Liver (tissue), 9 donors: Measurements from ENCODE around the gene CD68. TPM values are rescaled to one million over a fixed set of nuclear protein-coding genes. Genes with fewer than 3 reads are reported as not detected.

ENCODE experiments used
- DNase-seq: peaks from one replicate; pipeline ENCODE4 v3.0.0-alpha.2; 2017; ENCODE audit warnings: low spot score
- H3K27ac ChIP-seq, 2 donors: one replicate each; pipeline ENCODE4 v1.7.0; 2013; ENCODE audit warnings: inconsistent platforms in 2 of 2, low read length in 2 of 2, control low read depth in 1 of 2, low read depth in 1 of 2, mild to moderate bottlenecking in 1 of 2
- H3K27me3 ChIP-seq, 4 donors: one replicate each; pipeline versions ENCODE4 v1.6.1 to v1.7.0; 2013; ENCODE audit warnings: low read length in 3 of 4, inconsistent platforms in 1 of 4, mild to moderate bottlenecking in 1 of 4, moderate library complexity in 1 of 4; ENCODE audit not compliant: control insufficient read depth in 4 of 4, insufficient read depth in 4 of 4
- H3K36me3 ChIP-seq, 4 donors: one replicate each; pipeline versions ENCODE4 v1.6.1 to v1.7.0; 2013; ENCODE audit warnings: low read length in 3 of 4, mild to moderate bottlenecking in 3 of 4, low read depth in 1 of 4, moderate library complexity in 1 of 4; ENCODE audit not compliant: control insufficient read depth in 4 of 4, insufficient read depth in 3 of 4
- H3K4me1 ChIP-seq, 4 donors: one replicate each; pipeline versions ENCODE4 v1.6.1 to v1.7.0; 2013; ENCODE audit warnings: low read length in 3 of 4, mild to moderate bottlenecking in 3 of 4, moderate library complexity in 1 of 4; ENCODE audit not compliant: control insufficient read depth in 4 of 4, insufficient read depth in 4 of 4
- H3K4me3 ChIP-seq, 3 donors: one replicate each; pipeline versions ENCODE4 v1.6.1 to v1.7.0; 2013; ENCODE audit warnings: low read length in 3 of 3, control low read depth in 1 of 3, low read depth in 1 of 3, mild to moderate bottlenecking in 1 of 3
- H3K9ac ChIP-seq, 2 donors: one replicate each; pipeline ENCODE4 v1.7.0; 2013; ENCODE audit warnings: low read length in 2 of 2, mild to moderate bottlenecking in 2 of 2, moderate library complexity in 2 of 2, control low read depth in 1 of 2, low read depth in 1 of 2
- H3K9me3 ChIP-seq, 4 donors: one replicate each; pipeline versions ENCODE4 v1.6.1 to v1.7.0; 2013; ENCODE audit warnings: low read length in 3 of 4; ENCODE audit not compliant: control insufficient read depth in 4 of 4
- FOXA1 ChIP-seq: IDR thresholded peaks from 2 replicates; pipeline ENCODE4 v1.6.1; 2016; ENCODE audit warnings: antibody characterized with exemption
- FOXA2 ChIP-seq: IDR thresholded peaks from 2 replicates; pipeline ENCODE4 v1.6.1; 2016; ENCODE audit warnings: antibody characterized with exemption
- GABPA ChIP-seq, 2 donors: IDR thresholded peaks in 1 of 2; conservative IDR thresholded peaks in 1 of 2; 2 replicates each; pipeline ENCODE4 v1.6.1; 2016; ENCODE audit warnings: antibody characterized with exemption in 2 of 2, mild to moderate bottlenecking in 1 of 2, moderate library complexity in 1 of 2
- HNF4A ChIP-seq, 2 donors: conservative IDR thresholded peaks; 2 replicates each; pipeline ENCODE4 v1.6.1; 2016; ENCODE audit warnings: antibody characterized with exemption in 2 of 2, mild to moderate bottlenecking in 2 of 2
- HNF4G ChIP-seq: IDR thresholded peaks from 2 replicates; pipeline ENCODE4 v1.6.1; 2016; ENCODE audit warnings: antibody characterized with exemption
- JUND ChIP-seq, 2 donors: IDR thresholded peaks; 2 replicates each; pipeline ENCODE4 v1.6.1; 2016; ENCODE audit warnings: antibody characterized with exemption in 2 of 2
- NR2F2 ChIP-seq: IDR thresholded peaks from 2 replicates; pipeline ENCODE4 v1.6.1; 2016; ENCODE audit warnings: antibody characterized with exemption
- RAD21 ChIP-seq, 2 donors: IDR thresholded peaks; 2 replicates each; pipeline ENCODE4 v1.6.1; 2016; ENCODE audit warnings: antibody characterized with exemption in 2 of 2, mild to moderate bottlenecking in 2 of 2
- RXRA ChIP-seq, 2 donors: IDR thresholded peaks; 2 replicates each; pipeline ENCODE4 v1.6.1; 2017 to 2018; ENCODE audit warnings: antibody characterized with exemption in 2 of 2, mild to moderate bottlenecking in 1 of 2
- SP1 ChIP-seq: IDR thresholded peaks from 2 replicates; pipeline ENCODE4 v1.6.1; 2018; ENCODE audit warnings: antibody characterized with exemption, mild to moderate bottlenecking
- TAF1 ChIP-seq: conservative IDR thresholded peaks from 2 replicates; pipeline ENCODE4 v1.6.1; 2016; ENCODE audit warnings: antibody characterized with exemption, mild to moderate bottlenecking
- YY1 ChIP-seq: IDR thresholded peaks from 2 replicates; pipeline ENCODE4 v1.6.1; 2016; ENCODE audit warnings: antibody characterized with exemption, mild to moderate bottlenecking
- WGBS: extraction: QIAGEN DNeasy Blood & Tissue Kit; methylation state at CpG from one replicate; pipeline ENCODE4 v1.1.7; 2013; 5-methylcytosine and 5-hydroxymethylcytosine counted together
- polyA plus RNA-seq, 2 donors: library from polyadenylated mRNA; stranded (reverse) in 1 of 2; unstranded in 1 of 2; fragments of 200-250 nt in 1 of 2; fragments of >200 nt in 1 of 2; fragmentation: Nextera tagmentation in 1 of 2; extraction: Ambion mirVana in 1 of 2; gene quantifications; one replicate each; pipeline versions ENCODE4 v1.2.1 to v1.2.3, GENCODE V29; 2013 to 2015
- total RNA-seq, 2 donors: library from RNA; depleted of rRNA; stranded (reverse); fragments of >200 nt; gene quantifications; one replicate each; pipeline ENCODE4 v1.2.3, GENCODE V29; 2014
- TF ChIP-seq, protein P1 (sequence below): IDR thresholded peaks from 2 replicates; pipeline ENCODE4 v1.6.1; 2016; ENCODE audit warnings: antibody characterized with exemption
- TF ChIP-seq, protein P2 (sequence below): IDR thresholded peaks from 2 replicates; pipeline ENCODE4 v1.6.1; 2016; ENCODE audit warnings: antibody characterized with exemption, mild to moderate bottlenecking
- TF ChIP-seq, protein P3 (sequence below): IDR thresholded peaks from 2 replicates; pipeline ENCODE4 v1.6.1; 2016; ENCODE audit warnings: antibody characterized with exemption
- donor health status: healthy.
- donor health status: healthy.
- donor health status: healthy.
- donor health status: healthy.
- donor health status: healthy.

Gene CD68
- total and polyA plus RNA-seq, 4 donors, result 14.2 to 88.6 (median 33.1) TPM

DNA sequence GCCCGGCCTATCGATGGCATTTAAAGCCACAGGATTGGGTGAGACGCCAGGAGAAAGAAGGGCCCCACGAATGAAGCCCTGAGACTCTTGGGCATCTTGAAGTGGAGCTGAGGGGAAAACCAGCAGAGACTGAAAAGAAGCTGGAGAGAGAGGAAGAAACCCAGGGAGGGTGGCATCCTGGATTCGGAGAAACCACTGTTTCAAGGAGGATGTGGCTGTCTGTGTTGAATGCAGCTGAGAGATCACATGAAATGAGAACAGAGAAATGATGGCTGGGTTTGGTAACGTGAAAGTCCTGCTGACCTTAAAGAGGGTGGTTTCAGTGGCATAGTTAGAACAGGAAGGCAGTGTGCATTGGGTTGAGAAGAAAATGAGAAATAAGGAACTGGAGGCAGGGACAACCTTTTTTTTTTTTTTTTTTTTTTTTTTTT lies 26.8 kb upstream of the CD68 start:
- Histone ChIP-seq H3K27ac (no peak overlapping the region), H3K4me1 (peaks cover 0 to 21% (median 9%) of the 10 kb centered on the region in 4 donors), H3K27me3 (no peaks in the 10 kb centered on the region), H3K36me3 (no peaks in the 10 kb centered on the region), H3K9me3 (no peaks in the 10 kb centered on the region), H3K9ac (no peak overlapping the region), H3K4me3 (no peak overlapping the region)
- WGBS, result 77% methylated on average over 6 of the region's 6 CpGs
- TF ChIP-seq HNF4G, result no peak
- TF ChIP-seq TAF1, result no peak
- TF ChIP-seq RAD21 (IDR thresholded peaks at IDR 0.05), result no peak
- TF ChIP-seq RXRA (IDR thresholded peaks at IDR 0.05), result no peak
- no peak for TF ChIP-seq YY1
- no peak for DNase-seq

DNA sequence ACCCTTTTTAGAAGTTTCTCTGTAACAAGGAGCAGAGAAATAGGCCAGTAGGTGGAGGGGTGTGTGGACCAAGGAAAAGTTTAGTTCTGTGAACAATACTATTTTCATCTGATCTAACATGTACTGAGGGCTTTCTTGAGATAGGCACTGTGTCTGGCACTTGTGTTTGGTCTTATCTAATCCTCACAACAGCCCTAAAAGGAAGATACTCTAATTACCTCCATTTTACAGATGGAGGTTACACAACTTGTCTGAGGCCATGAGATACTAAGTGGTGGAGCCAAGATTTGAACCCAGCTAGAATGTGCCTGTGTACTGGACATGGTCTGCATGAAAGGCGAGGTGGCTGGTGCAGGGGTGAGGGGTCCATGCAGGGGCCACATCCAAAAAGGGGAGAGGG lies 26.1 kb upstream of the CD68 start:
- H3K4me3 ChIP-seq, result no peak overlapping the region
- peak overlapping the region in 1 of 2 donors; percentile 19 for H3K27ac ChIP-seq
- 97% methylated on average over 1 of the region's 1 CpG for WGBS
- DNase-seq, result no peak
- H3K27me3 ChIP-seq, result no peaks in the 10 kb centered on the region
- TF ChIP-seq FOXA1, result no peak
- TF ChIP-seq, protein P1, sequence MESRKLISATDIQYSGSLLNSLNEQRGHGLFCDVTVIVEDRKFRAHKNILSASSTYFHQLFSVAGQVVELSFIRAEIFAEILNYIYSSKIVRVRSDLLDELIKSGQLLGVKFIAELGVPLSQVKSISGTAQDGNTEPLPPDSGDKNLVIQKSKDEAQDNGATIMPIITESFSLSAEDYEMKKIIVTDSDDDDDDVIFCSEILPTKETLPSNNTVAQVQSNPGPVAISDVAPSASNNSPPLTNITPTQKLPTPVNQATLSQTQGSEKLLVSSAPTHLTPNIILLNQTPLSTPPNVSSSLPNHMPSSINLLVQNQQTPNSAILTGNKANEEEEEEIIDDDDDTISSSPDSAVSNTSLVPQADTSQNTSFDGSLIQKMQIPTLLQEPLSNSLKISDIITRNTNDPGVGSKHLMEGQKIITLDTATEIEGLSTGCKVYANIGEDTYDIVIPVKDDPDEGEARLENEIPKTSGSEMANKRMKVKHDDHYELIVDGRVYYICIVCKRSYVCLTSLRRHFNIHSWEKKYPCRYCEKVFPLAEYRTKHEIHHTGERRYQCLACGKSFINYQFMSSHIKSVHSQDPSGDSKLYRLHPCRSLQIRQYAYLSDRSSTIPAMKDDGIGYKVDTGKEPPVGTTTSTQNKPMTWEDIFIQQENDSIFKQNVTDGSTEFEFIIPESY, result no peak
- no peak for TF ChIP-seq HNF4A (conservative IDR thresholded peaks at IDR 0.05)
- TF ChIP-seq RAD21 (IDR thresholded peaks at IDR 0.05), result no peak
- TF ChIP-seq TAF1, result no peak
- no peak for TF ChIP-seq YY1
- TF ChIP-seq, protein P2, sequence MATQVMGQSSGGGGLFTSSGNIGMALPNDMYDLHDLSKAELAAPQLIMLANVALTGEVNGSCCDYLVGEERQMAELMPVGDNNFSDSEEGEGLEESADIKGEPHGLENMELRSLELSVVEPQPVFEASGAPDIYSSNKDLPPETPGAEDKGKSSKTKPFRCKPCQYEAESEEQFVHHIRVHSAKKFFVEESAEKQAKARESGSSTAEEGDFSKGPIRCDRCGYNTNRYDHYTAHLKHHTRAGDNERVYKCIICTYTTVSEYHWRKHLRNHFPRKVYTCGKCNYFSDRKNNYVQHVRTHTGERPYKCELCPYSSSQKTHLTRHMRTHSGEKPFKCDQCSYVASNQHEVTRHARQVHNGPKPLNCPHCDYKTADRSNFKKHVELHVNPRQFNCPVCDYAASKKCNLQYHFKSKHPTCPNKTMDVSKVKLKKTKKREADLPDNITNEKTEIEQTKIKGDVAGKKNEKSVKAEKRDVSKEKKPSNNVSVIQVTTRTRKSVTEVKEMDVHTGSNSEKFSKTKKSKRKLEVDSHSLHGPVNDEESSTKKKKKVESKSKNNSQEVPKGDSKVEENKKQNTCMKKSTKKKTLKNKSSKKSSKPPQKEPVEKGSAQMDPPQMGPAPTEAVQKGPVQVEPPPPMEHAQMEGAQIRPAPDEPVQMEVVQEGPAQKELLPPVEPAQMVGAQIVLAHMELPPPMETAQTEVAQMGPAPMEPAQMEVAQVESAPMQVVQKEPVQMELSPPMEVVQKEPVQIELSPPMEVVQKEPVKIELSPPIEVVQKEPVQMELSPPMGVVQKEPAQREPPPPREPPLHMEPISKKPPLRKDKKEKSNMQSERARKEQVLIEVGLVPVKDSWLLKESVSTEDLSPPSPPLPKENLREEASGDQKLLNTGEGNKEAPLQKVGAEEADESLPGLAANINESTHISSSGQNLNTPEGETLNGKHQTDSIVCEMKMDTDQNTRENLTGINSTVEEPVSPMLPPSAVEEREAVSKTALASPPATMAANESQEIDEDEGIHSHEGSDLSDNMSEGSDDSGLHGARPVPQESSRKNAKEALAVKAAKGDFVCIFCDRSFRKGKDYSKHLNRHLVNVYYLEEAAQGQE, result no peak
- TF ChIP-seq HNF4G, result no peak
- TF ChIP-seq, protein P3, sequence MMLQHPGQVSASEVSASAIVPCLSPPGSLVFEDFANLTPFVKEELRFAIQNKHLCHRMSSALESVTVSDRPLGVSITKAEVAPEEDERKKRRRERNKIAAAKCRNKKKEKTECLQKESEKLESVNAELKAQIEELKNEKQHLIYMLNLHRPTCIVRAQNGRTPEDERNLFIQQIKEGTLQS, result no peak
- no peak for TF ChIP-seq GABPA (IDR thresholded peaks at IDR 0.05 in 1 of 2, conservative IDR thresholded peaks at IDR 0.05 in 1 of 2)
- no peak for TF ChIP-seq FOXA2
- no peak for TF ChIP-seq JUND (IDR thresholded peaks at IDR 0.05)
- no peak for TF ChIP-seq RXRA (IDR thresholded peaks at IDR 0.05)
- TF ChIP-seq SP1, result no peak
- TF ChIP-seq NR2F2, result no peak
- peaks cover under 1 to 26% (median 12%) of the 10 kb centered on the region in 4 donors for H3K4me1 ChIP-seq
- H3K9ac ChIP-seq, result no peak overlapping the region
- no peaks in the 10 kb centered on the region for H3K9me3 ChIP-seq
- H3K36me3 ChIP-seq, result no peaks in the 10 kb centered on the region
